SU-DHL-6 (cell line): ENCODE results near the gene DCD.

Experiments
- H2AFZ ChIP-seq: fragments of 200-600 bp; sonication (generic); 2 replicates; pipeline ENCODE4 v1.6.1; 2014; ENCODE audit warnings: low read depth, mild to moderate bottlenecking, moderate library complexity, mixed read lengths, antibody characterized with exemption, low read length; ENCODE audit not compliant: severe bottlenecking
- H3F3A ChIP-seq: fragments of 200-600 bp; shearing (Covaris generic); 2 replicates; pipeline ENCODE4 v1.6.0; 2016; ENCODE audit warnings: antibody characterized with exemption, mild to moderate bottlenecking; ENCODE audit not compliant: insufficient read depth
- H3K27ac ChIP-seq: fragments of 200-600 bp; sonication (generic); 2 replicates; pipeline ENCODE4 v1.5.1; 2016; ENCODE audit warnings: low read depth, mild to moderate bottlenecking, low read length, moderate library complexity, mixed read lengths
- H3K27me3 ChIP-seq: fragments of 200-600 bp; sonication (generic), shearing (Covaris generic); 2 replicates; pipeline ENCODE4 v1.6.0; 2014; ENCODE audit warnings: mild to moderate bottlenecking, low read length
- H3K36me3 ChIP-seq: fragments of 200-600 bp; sonication (generic); 2 replicates; pipeline ENCODE4 v1.6.1; 2014; ENCODE audit warnings: mild to moderate bottlenecking, low read length, mixed read lengths
- H3K4me2 ChIP-seq: fragments of 300-600, 200-600 bp; shearing (Covaris generic), sonication (generic); 2 replicates; pipeline ENCODE4 v1.6.0; 2014; ENCODE audit warnings: low read length, low read depth, mild to moderate bottlenecking; ENCODE audit not compliant: poor library complexity, severe bottlenecking
- H3K4me3 ChIP-seq: fragments of 200-600 bp; sonication (generic); 2 replicates; pipeline ENCODE4 v1.5.1; 2014; ENCODE audit warnings: antibody characterized with exemption, low read length, mild to moderate bottlenecking, mixed read lengths; ENCODE audit not compliant: insufficient read depth, poor library complexity, severe bottlenecking
- H3K79me2 ChIP-seq: fragments of 200-600 bp; sonication (generic); 2 replicates; pipeline ENCODE4 v1.6.1; 2014; ENCODE audit warnings: mild to moderate bottlenecking, low read length, moderate library complexity; ENCODE audit not compliant: insufficient read depth
- H3K9ac ChIP-seq: fragments of 200-600 bp; sonication (generic); 2 replicates; pipeline ENCODE4 v1.7.0; 2014; ENCODE audit warnings: mild to moderate bottlenecking, low read length
- H3K9me2 ChIP-seq: fragments of 200-600 bp; sonication (generic); replicated peaks from 2 replicates; pipeline ENCODE4 v1.6.1; 2014; ENCODE audit warnings: low read length; ENCODE audit not compliant: insufficient read depth
- H3K9me3 ChIP-seq: fragments of 200-600 bp; sonication (generic); 2 replicates; pipeline ENCODE4 v1.6.1; 2014; ENCODE audit warnings: low read length, mixed read lengths; ENCODE audit not compliant: insufficient read depth
- H4K20me1 ChIP-seq: fragments of 200-600 bp; sonication (generic); 2 replicates; pipeline ENCODE4 v1.6.1; 2014; ENCODE audit warnings: low read depth, mild to moderate bottlenecking, antibody characterized with exemption, low read length, moderate library complexity, mixed read lengths
- CTCF ChIP-seq: fragments of 200-600 bp; sonication (generic); IDR thresholded peaks from one replicate; pipeline ENCODE4 v1.5.1; 2017; ENCODE audit warnings: antibody characterized with exemption, mild to moderate bottlenecking, low read length, moderate library complexity; ENCODE audit not compliant: insufficient read depth, poor library complexity, severe bottlenecking
- EZH2phosphoT487 ChIP-seq: fragments of 200-600 bp; sonication (generic), shearing (Covaris generic); conservative IDR thresholded peaks from 2 replicates; pipeline ENCODE4 v1.6.1; 2018; ENCODE audit warnings: mild to moderate bottlenecking, antibody characterized with exemption, low read length, moderate library complexity, mixed read lengths

The DCD gene

DNA sequence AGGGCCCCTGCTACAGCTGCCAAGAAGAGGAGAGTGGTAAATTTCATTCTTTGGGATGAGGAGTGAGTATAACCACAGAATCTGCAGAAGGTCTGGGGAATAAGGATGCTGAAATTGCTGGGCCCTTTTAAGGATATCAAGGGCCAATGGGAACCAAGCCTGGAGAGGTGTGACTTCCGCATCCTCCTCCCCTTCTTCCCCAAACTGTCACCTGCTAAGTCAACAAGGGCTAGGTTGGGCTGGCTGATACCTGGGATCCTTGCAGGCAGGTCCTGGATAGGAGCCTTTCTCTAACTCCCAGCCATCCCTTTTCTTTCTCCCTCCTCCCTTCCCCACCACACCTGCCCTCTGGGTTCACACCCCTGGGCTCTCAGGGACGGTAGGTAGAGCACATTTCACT lies 13.4 kb downstream of the DCD start, which contains the start of gene LACRT:
Gene LACRT, minus strand, starts transcription at position 101 of the 400 bp plus-strand sequence. Its CDS starts 54 bp downstream, at position 47.
- Histone ChIP-seq H4K20me1 (no peaks in the 10 kb centered on the region), H3F3A (no peaks in the 10 kb centered on the region), H3K9me2 (no peaks in the 10 kb centered on the region), H3K36me3 (no peaks in the 10 kb centered on the region), H3K27ac (no peak within 1 kb of the TSS), H3K4me3 (no peak within 1 kb of the TSS), H3K79me2 (no peaks in the 10 kb centered on the region), H3K9me3 (no peaks in the 10 kb centered on the region), H3K27me3 (no peaks in the 10 kb centered on the region), H3K4me2 (no peak within 1 kb of the TSS), H3K9ac (no peak within 1 kb of the TSS), H2AFZ (no peak within 1 kb of the TSS)
- TF ChIP-seq EZH2phosphoT487: no peak
- no peak for TF ChIP-seq CTCF

- no peak overlapping the region for H3K27ac ChIP-seq
- no peaks in the 10 kb centered on the region for H3K9me2 ChIP-seq
- H4K20me1 ChIP-seq: no peaks in the 10 kb centered on the region
- no peaks in the 10 kb centered on the region for H3K79me2 ChIP-seq
- H3K4me2 ChIP-seq: no peak overlapping the region
- peaks cover 8% of the 10 kb centered on the region; the same call in 1 of the 2 replicates for H3K9me3 ChIP-seq
- no peak overlapping the region for H3K9ac ChIP-seq
- H2AFZ ChIP-seq: no peak overlapping the region
- H3F3A ChIP-seq: no peaks in the 10 kb centered on the region
- no peaks in the 10 kb centered on the region for H3K36me3 ChIP-seq
- no peak overlapping the region for H3K4me3 ChIP-seq
- no peaks in the 10 kb centered on the region for H3K27me3 ChIP-seq
- TF ChIP-seq EZH2phosphoT487 (no peak), CTCF (no peak)
These were observed 16.0 kb downstream of the DCD start for GRCh38 chr12:54631988-54632728.

DNA sequence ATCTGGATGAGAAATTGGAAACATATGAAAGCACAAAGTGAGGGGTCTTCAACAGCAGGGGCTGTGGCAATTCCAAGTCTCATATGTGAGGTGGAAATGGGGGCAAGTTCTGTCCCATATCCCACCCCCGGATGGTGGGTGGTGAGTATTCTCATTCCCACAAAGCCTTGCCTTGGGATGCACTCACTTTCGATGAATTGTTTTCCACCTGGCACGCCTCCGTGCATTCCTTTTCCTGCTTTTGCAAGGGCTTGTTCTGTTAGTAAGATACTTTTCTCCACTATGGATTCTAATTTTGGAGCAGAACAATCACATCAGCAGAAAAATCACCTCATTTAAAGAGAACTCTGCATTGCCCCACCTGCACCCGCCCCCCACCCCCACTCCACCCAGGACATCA lies 16.6 kb downstream of the DCD start:
- Histone ChIP-seq H3K9ac (no peak overlapping the region), H3K27me3 (no peaks in the 10 kb centered on the region), H3K9me2 (no peaks in the 10 kb centered on the region), H2AFZ (no peak overlapping the region), H4K20me1 (no peaks in the 10 kb centered on the region), H3K4me3 (no peak overlapping the region), H3K27ac (no peak overlapping the region), H3F3A (no peaks in the 10 kb centered on the region), H3K9me3 (peaks cover 9% of the 10 kb centered on the region; the same call in 1 of the 2 replicates), H3K4me2 (no peak overlapping the region), H3K36me3 (no peaks in the 10 kb centered on the region), H3K79me2 (no peaks in the 10 kb centered on the region)
- TF ChIP-seq EZH2phosphoT487 (no peak), CTCF (no peak)
